Activated CD4-positive, alpha-beta T cell treated with anti-CD3 and anti-CD28 coated beads, Interleukin-2, amount 50 U/mL, for 4 hours (primary cell): Measurements from ENCODE around the gene HOXB7.
A peak's percentile ranks its signal among the peaks of the same experiment; 100 is the strongest.

Experiments used
- DNase-seq, 2 experiments: peaks; one replicate each; pipeline ENCODE4 v3.0.0-alpha.2; 2020

Gene HOXB7

DNA sequence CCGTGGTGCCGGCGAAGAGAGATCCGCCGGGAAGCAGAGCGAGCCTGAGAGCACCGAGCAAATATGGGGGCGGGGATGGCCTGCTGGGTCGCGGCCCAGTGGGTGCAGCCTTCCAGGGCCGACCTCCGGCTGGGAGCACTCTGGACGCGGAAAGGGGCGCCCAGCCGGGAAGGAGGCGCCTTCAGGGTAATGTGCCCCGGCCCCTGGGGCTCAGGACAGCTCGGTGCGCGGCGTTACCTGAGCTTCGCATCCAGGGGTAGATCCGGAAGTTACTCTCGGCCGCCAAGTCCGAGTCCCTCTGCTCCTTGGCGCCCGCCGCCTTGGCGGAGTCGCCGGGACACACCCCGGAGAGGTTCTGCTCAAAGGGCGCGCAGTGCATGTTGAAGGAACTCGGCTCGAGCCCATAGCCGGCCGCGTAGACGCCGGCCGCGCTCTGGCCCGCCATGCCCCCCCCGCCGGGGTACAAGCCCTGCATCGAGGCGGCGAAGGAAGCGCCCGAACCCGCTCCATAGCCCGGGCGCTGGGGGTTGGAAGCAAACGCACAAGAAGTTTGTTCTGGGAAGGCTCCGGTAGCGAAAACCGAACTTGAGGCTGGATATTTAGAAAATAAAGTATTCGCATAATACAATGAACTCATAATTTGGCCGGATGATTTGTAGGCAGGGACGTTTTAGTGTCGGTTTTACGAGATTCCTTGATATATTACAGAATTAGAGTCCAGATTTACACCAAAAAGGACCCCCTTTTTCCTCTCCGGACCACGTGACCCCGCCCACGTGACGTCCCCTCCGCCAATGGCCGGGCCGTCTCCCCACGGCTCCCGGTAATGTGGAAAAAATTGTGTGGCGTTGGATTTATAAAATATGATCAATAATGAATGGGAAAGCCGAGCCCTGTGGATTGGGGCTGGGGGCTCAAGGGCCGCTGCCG, at the start of gene HOXB7:
Gene HOXB7, minus strand, starts transcription at position 736 of the 930 bp plus-strand sequence. Its CDS starts 99 bp downstream, at position 637.
- DNase-seq, result peak; percentile 47

DNA sequence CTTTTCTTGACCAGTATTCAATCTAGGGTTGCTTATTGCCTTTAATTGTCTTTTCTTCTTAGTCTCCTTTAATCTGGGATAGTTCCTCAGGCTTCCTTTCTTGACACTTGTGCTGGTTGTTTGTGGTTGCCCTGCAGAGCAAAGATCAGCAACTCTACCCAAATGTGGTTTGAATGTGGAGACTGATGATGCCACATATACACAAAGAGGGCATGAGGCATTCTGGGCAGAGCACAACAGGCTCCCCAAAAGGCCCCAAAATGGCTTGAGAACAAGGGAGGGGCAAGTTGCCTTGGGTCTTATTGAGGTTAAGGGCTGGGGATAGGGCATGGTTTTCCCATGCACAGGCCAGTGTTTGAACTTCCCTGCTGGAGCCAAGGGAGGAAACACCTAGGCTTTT, 45.1 kb upstream of the HOXB7 start:
- no peak for DNase-seq

DNA sequence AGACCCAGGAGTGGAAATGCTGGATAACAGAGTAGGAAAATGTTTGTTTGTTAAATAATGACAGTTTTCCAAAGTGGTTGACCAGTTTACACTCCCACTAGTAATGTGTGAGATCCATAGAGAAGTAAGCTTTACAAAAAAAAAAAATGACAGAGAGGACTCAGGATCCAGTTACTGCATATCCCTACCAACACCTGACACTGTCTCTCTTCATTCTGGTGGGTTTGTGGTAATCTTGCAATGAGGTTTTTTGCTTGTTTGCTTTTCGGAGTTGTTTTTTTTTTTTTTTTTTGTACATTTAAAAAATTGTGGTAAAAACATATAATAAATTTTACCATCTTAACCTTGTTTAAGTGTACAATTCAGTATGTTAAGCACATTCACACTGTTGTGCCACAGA, 38.9 kb upstream of the HOXB7 start:
- no peak for DNase-seq

DNA sequence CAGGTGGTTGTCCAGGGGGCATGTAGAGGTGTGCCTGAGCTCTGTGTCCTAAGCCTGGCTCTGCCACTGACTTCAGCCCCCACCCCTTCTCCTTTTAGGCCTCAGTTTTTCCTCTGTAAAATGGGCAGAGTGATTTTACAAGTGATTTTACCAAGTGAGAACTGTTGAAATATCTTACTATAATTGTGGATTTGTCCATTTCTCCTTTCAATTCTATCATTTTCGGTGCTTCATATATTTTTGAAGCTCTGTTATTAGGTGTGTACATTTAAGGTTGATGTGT, 37.1 kb upstream of the HOXB7 start:
- DNase-seq, result no peak

DNA sequence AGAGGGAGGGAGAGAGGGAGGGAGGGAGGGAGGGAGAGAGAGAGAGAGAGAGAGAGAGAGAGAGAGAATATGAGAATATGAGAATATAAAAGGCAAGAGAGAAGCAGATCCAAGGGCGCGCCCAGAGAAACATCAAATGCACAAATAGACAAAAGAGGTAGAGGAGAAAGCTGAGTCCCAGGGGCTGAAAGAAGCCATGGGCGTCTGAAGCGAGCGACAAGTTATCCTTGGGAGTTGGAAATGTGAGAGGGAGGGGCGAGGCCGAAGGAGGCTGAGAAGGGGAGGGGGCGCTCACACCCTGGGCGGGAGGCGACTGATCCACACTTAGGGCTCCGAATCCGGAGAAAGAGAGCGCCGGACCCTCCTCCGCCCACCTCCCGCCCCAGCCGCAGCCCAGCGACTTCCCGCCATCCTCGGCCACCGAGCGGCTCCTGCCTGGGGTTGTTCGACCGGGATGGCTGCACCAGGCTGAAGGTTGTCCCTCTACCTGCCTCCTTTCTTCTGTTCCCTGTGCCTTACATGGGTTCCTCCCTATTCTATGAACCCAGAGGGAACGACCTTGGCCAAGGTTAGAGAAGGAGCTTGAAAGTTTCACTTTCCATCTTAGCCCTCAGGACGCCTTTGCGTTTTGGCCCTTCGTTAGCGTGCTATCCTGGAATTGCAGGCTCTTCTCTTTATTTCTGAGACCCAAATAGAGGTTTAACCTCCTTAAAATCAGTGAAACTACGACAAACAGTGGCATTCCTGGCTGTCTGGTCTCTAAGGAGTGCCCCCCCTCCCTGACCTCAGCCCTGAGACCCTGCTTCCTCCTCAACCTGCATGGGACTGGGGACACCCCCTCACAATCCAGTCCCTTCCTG, 36.5 kb upstream of the HOXB7 start:
- DNase-seq, result no peak

DNA sequence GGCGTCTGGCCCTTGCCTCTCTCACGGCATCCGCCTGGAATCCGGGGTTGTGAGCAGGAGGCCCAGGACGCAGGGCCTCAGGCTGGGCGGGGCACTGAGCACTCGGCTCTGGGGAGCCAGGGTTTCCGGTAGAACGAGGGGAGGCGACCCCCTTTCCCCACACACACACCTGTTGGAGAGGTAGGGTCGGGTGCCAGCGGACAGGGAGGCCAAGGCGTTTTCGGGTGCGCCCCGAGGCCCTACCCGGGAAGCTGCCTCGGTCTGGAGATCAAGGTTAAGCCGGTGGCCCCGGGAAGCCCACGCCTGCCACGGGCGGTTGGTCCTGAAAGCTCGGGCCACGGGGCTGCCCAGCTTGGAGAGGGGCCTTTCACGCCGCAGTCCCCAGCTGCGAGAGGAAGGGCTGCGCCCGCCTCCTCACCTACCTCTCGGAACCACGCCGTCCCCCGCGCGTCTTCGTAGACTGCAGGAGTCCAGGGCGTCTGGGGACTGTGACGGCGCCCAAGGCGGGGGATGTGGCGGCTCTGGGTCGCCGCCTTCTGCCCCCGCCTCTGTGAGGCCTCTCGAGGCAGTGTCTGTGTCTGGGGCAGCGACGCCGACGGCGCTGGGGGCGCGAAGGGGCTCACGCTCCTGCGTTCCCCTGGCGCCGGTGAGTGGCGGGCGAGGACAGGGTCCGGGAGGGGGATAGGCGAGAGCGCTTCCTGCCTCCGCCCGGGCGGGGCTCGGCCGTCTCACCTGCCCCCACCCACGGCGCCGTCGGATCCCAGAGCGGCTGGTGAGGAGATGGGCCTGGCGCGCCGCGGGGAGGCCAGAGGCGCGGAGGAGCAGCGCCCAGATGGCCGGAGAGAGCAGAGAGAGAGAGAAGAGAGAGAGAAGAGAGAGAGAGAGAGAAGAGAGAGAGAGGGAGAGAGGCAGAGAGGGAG, 35.6 kb upstream of the HOXB7 start:
- peak in 1 of 2 experiments; percentile 21 for DNase-seq

DNA sequence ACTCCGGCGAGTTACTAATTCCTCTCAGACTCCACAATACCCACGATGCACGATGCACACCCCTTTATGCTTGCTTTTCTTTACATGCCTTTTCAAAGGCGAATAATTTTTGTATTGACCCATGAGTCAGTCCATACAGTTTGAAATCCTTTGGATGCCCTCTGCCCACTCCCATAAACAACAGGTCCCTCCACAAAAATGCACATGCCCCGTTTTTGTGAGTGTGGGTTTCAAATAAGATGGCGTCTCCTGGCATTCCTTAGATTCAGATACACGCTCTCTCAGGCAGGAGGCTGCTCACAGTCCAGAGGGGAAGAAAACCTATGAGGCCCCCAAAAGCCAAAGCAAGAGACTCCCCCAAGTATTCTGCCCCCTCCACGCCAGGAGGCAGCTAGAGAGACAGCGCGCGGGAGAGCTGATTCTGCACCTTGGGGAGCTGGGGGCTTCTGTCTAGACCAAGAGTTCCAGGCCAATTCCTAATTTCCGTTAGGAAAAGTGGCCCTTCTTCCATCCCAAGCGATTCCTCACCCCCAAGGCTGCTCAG, 34.9 kb upstream of the HOXB7 start:
- no peak for DNase-seq

DNA sequence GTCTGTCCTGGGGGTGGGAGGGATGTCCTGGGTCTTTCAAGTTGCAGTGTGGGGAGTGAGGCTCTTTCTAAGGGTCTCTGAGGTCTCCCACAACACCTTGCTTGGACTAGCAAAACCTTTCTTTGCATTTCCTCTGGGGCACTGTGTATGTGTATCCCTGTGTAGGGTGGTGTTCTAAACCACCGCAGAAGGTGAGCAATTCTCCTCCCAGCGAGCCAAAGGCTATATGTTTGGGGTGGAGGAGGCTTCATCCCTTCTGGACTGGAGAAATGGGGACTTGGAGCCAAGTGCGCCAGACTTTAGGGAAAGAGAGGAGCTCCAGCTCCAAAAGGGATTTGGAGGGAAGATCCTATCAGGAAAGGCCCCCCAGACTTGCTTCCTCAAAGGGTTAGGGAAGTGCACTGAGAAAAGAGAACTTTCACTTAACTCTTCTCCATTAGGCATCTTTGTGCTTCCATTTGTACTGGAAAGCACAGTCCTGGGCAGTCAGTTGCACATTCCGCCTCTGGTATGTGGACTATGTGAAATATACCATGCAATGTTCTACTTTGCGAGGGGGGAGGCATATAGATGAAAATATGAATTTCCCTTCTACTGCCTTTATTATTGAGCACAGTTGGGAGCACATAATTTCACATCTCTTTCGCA, 34.2 kb upstream of the HOXB7 start:
- DNase-seq, result no peak

DNA sequence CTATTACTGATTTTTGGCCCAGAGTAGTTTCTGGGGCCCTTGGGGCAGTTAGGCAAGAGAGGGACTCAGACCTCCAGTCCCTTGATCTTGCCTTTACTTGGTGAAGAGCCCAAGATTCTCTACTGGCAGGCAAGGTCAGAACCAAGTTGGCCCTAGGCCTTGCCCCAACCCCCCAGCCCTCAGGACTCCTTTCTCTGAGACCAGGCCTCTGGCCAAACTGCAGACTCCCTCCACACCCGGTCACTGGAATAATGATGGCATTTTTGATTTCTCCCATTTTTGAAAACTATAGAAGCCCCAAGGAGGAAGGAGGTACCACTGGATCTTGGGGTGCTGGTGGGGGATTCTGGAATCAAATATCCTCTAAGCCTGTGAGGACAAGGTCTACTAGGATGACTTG, 33.3 kb upstream of the HOXB7 start:
- no peak for DNase-seq

DNA sequence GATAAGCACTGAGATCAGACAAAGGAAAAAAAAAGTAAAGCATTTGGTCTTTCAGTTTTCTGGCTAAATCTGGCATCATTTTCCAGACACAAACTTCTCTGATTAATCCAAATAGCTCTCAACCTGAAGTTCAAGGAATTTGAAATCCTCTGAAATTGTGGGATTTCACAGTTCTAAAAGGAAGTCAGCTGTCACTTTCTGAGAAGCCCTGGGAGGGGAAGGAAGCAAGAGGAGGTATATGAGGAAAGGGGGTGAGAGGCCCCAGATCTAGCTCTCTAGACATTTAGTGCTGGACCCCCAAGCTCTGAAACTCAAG, 32.8 kb upstream of the HOXB7 start:
- DNase-seq, result no peak

DNA sequence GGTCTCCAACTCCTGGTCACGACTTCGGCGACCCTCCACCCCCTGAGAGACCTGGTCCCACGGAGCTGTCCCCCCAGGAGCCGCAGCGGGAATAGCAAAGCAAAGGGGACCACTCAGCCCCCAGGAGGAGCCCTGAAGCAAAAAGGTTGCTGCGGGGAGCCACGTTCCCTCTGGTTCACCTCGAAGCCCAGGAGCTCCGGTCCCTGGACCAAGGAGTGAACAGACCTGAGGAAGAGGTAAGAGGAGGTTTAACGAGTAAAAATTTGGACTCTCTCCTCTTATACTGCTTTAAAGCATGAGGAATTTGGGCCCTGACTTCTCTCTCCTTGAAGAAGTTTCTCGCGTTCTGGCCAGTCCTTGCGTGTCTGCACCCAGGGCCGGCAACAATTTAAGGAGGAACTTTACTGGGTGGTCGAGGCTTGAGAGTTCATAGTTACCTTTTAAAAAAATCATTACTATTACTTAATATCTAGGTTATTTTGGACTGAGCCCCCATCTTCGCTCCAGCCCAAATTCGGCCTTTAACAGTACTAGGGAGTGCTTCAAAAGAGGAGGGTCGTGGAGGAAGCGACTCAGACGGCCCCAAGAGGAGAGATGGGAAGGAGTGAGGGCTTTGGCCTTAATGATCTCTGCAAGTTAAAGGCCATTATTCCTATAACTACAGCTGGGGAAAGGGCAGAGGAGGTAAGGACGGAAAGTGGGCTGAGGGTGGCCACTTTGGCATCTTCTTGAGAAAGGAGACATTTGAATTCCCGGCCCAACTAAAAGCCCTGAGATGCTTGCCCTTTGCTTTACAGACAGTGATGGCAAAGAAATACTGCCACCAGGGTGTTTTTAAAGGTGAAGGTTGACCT, 32.3 kb upstream of the HOXB7 start:
- no peak for DNase-seq

DNA sequence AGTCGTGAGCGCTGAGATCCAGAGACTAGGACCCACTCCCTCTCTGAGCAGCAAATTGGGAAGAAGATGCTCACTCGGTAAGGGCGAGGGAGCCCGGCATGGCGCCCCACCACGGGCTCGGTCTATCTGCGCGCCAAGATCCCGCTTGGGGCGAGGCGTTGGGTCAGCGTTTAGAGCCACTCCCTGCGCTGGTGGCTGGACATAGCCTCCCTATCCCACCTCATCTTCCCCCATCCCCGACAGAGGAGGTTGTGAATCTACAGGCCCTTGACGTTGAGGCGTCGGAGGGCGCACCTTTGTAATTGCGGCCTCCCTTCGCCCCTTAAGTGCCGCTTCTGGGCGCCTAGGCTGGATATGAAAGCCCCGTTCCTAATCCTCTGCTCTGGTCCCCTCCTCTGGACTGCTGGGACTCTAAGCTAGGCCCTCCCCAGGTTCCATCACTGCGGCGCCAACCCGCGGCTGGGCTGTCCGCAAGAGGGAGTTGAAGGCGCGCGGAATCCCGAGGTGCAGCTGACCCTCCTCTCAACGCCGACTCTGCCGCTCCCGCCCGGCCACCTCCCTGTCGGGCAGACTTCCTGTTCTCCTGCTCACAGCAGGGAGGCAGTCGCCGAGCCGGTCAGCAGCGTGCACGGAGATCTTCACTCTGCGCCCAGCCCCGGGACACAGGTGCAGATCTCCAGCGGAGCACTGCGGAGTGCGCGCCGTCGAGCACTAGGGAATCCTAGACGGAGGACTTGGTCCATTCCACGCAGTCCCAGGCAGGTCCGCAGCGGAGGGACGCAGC, 31.4 kb upstream of the HOXB7 start:
- no peak for DNase-seq

DNA sequence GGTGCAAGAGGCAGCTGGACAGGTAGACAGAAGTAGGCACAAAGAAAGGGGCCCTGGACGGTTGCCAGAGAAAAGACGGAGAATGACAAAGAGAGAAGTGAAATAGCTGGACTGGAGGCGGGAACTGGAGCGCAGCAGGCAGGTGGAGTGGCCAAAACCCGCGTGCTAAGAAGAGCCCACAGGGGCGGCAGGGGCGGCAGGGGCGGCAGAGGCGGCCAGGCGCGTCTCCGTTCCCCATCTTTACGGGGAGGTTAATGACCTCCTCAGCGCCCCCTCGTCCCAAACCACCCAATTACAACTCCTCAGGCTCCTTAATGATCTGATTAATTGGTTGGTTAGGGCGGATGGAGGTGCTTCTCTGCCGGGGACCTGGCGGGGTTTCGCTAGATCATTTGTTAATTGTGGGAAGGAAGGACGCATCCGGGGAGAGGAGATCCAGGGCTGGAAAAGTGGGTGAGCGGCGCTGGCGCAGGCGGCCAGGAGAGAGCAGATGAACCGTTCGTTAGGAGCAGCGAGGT, 30.8 kb upstream of the HOXB7 start:
- DNase-seq, result no peak

DNA sequence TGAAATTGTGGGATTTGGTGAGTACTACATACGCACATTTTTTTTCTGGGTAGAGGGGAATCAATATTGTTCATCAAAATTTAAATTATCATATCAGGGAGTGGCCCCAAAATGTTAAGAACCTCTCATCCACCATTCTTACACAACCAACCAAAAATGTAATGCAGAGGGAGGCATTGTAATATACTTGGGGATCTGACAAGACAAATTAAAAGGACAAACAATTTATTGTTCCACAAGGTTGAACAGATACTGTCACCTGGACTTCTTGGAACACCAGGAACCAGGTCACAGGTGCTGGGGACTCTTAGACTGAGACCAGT, 30.0 kb upstream of the HOXB7 start:
- DNase-seq, result no peak

DNA sequence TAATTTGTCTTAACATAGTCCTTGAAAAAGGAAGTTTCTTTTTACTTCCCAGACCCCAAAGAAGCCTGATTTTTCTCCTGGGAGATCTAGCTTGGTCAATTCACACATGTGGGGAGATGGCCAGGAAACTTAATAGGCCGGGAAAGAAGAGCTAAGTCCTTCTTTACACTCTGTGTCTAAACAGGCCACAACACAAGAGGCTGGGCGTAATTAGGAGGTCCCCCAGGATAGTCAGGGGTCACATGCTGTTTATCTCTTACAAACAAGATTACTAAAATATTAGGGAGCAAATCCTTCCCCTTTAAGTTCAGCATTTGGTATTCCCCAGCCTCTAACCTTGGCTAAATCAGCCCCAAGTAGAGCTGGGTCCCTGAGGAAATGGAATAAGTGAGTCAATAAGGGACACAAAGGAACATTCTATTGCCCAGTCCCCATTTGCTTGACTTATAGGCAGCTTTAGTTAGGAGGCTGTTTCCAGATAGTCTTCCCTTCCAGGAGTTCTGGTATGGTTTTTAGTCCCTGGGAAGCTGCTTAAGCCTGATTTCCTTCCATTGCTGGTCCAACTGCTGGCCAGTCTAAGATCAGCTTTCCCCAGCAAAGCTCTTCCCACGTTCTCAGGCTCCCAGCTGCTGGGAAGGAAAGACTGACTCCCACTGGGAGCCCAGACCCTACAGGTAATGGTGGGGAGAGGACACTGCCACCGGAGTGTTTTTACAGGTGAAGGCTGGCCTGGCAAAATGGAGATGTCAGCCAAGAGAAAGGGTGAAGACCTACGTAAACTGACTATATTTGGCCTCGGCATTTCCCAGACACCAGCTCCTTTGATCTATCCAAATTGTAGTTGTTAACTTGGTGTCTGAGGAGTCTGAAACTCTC, 29.4 kb upstream of the HOXB7 start:
- DNase-seq, result no peak

DNA sequence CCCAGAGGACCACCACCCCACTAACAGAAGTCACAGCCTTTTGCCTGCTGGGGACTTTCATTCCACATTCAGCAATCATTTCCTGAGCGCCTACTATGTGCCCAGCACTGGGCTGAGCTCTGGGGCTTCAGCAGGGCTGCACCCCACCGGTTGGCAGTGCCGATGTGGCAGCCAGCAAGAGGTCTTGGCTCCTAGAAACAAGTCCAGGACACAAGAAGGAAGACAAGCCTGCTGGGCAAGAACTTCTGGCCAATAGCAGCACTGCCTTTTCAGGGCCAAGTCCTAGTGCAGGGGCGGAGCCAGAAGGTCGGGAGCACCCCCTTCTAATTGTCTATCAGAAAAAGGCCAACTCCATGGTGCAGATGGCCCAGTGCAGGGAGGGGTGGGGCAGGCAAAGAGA, 28.3 kb upstream of the HOXB7 start:
- no peak for DNase-seq

DNA sequence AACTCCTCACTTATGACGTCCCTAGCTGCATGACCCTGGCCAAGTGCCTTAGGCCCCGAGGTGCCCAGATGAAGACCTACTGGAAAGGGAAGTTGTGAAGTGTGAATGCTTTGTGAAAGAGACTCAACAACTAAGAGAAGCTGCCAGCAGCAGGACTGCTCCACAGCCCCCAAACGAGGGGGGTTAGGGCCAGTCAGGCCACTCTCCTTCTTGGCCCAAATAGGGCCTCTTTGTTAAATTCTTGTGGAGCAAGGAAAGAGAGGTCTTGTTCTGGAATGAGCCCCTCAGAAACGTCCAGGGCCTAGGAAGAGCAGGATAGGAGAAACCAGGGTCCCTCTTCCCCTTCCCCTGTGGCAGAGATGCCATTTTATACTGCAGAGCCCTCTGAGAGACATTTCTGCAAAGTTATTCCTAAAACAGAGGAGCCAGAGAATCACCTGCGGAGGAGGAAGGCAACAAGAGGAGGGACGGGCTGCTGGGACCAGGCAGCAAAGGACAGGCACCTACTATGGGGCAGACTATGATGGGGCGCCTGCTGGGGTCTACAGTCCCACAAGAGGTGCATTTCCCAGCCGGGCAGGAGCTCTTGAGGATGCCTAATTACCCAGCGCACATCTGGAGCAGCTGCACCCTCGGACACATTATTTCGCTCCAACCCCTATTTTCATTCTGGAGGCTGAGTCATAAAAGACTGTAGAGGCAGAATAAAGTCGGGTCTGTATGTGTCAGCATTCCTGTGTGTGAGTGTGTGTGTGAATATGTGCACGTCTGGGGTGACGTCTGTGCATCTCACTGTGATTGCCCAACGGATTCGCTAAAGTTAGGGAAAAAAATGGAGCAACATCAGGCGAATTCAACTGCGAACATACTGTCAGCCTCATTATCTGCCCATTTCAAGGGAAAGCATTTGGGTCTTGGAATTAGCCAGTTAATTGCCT, 26.8 kb upstream of the HOXB7 start:
- no peak for DNase-seq
